ENCODE measurements around the gene OR2D2. TPM values are rescaled to one million over a fixed set of nuclear protein-coding genes. Genes with fewer than 3 reads are reported as not detected.

Gene OR2D2
- total and polyA plus RNA-seq, 2 of the 13 experiments (the other 11 are each of a cell fraction or from before 2014, with no cell fraction given), result not detected

DNA sequence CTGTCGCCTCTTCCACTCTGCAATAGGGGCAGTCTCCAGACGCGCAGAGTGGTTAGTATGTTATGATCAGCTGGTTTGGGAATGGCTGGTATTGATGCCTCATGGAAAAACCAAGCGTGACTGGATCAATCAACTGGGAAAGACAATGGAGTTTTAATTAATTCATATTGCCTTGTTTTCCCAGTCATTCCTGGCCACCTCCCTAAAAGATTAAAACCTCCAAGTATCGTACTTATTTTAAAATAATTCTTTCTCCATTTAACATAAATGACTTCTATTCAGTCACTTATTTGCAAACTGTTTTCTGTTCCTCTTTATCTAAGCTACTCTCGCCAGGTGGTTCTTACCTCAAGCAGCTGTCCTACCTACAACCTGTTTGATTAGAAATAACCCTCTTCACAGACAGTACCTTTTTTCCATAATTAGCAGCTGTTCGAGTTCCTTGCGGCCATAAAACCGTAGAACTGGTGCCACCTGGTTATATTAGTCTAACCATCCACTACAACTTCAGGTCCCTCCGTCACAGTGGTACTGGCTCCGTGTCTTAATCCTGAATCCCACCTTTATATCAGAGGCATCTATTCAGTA lies 34.8 kb upstream of the OR2D2 start:
- DNase-seq (ENCODE audit: low spot score), result no peak

More for the DNA sequence above, 34.8 kb upstream of the OR2D2 start:
- CTCF ChIA-PET (ENCODE audit: low intra/inter-chr PET ratio, low total read pairs), result no interaction called here
- no TSS peak for BruUV-seq (replicated peaks)
- Histone ChIP-seq H4K20me1 (ENCODE audit: insufficient read depth, low read length) (no peaks in the 10 kb centered on the region), H3K27ac (ENCODE audit: extremely low read length, insufficient read depth, low read length) (no peak overlapping the region), H3K4me2 (ENCODE audit: low read depth, low read length) (no peak overlapping the region), H3K4me1 (ENCODE audit: insufficient read depth, low read length) (no peaks in the 10 kb centered on the region), H3K36me3 (replicated peaks in 1 of 2; ENCODE audit: control insufficient read depth in 1 of 2, insufficient read depth in 2 of 2, low read length in 2 of 2) (no peaks in the 10 kb centered on the region), H3K79me2 (ENCODE audit: insufficient read depth, low read length) (no peaks in the 10 kb centered on the region), H3K4me3 (replicated peaks in 1 of 3; ENCODE audit: insufficient read depth in 1 of 3, low read depth in 2 of 3, low read length in 3 of 3) (no peak overlapping the region), H3K27me3 (ENCODE audit: control insufficient read depth in 1 of 2, insufficient read depth in 2 of 2, low read length in 2 of 2) (peaks cover 0 to 16% of the 10 kb centered on the region in 2 experiments; a peak in 2 of 5 replicates), H3K9me3 (ENCODE audit: low read length) (no peaks in the 10 kb centered on the region), H3K9ac (ENCODE audit: insufficient read depth, low read depth, low read length) (no peak overlapping the region), H2AFZ (ENCODE audit: low read length) (no peak overlapping the region)
- TF ChIP-seq, protein P1, sequence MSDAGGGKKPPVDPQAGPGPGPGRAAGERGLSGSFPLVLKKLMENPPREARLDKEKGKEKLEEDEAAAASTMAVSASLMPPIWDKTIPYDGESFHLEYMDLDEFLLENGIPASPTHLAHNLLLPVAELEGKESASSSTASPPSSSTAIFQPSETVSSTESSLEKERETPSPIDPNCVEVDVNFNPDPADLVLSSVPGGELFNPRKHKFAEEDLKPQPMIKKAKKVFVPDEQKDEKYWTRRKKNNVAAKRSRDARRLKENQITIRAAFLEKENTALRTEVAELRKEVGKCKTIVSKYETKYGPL (CRISPR knock-in tag; IDR thresholded peaks at IDR 0.05), result no peak
- TF ChIP-seq CREB1 (IDR thresholded peaks at IDR 0.05) (no peak), CREB1 (CRISPR knock-in tag; IDR thresholded peaks at IDR 0.05) (no peak), ZNF331 (CRISPR knock-in tag; IDR thresholded peaks at IDR 0.05) (no peak), CC2D1A (CRISPR knock-in tag; IDR thresholded peaks at IDR 0.05) (no peak), ZNF317 (CRISPR knock-in tag; IDR thresholded peaks at IDR 0.05) (no peak), SIX1 (CRISPR knock-in tag; IDR thresholded peaks at IDR 0.05; ENCODE audit: borderline replicate concordance) (no peak), ETV6 (CRISPR knock-in tag; conservative IDR thresholded peaks at IDR 0.05) (no peak), MIER2 (CRISPR knock-in tag; IDR thresholded peaks at IDR 0.05) (no peak), NFYC (CRISPR knock-in tag; IDR thresholded peaks at IDR 0.05) (no peak)
- TF ChIP-seq, protein P2, sequence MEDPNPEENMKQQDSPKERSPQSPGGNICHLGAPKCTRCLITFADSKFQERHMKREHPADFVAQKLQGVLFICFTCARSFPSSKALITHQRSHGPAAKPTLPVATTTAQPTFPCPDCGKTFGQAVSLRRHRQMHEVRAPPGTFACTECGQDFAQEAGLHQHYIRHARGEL (CRISPR knock-in tag; IDR thresholded peaks at IDR 0.05), result no peak
- TF ChIP-seq, protein P3, sequence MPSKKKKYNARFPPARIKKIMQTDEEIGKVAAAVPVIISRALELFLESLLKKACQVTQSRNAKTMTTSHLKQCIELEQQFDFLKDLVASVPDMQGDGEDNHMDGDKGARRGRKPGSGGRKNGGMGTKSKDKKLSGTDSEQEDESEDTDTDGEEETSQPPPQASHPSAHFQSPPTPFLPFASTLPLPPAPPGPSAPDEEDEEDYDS (CRISPR knock-in tag; IDR thresholded peaks at IDR 0.05), result no peak
- TF ChIP-seq, protein P4, sequence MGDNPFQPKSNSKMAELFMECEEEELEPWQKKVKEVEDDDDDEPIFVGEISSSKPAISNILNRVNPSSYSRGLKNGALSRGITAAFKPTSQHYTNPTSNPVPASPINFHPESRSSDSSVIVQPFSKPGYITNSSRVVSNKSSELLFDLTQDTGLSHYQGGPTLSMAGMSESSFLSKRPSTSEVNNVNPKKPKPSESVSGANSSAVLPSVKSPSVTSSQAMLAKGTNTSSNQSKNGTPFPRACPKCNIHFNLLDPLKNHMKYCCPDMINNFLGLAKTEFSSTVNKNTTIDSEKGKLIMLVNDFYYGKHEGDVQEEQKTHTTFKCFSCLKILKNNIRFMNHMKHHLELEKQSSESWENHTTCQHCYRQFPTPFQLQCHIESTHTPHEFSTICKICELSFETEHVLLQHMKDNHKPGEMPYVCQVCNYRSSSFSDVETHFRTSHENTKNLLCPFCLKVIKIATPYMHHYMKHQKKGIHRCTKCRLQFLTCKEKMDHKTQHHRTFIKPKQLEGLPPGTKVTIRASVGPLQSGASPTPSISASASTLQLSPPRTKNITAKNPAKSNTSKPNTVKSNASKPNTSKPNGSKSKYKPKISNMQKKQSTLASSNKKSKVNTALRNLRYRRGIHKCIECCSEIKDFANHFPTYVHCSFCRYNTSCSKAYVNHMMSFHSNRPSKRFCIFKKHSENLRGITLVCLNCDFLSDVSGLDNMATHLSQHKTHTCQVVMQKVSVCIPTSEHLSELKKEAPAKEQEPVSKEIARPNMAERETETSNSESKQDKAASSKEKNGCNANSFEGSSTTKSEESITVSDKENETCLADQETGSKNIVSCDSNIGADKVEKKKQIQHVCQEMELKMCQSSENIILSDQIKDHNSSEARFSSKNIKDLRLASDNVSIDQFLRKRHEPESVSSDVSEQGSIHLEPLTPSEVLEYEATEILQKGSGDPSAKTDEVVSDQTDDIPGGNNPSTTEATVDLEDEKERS (CRISPR knock-in tag; IDR thresholded peaks at IDR 0.05), result no peak
- POLR2A ChIA-PET, result no interaction called here
- in situ Hi-C loops (cut with HindIII; ENCODE audit: extremely low pct_ligation_motif_present, low pct_unique_long_range_greater_than_20kb), result no loop called here
- WGBS (ENCODE audit: low lambda C conversion rate), result 38% methylated on average over 11 of the region's 11 CpGs
- ATAC-seq (no peak), FAIRE-seq (no peak)
- intact Hi-C loops (cut with micrococcal nuclease; ENCODE audit: unreplicated experiment), result no loop called here
